Esophagus muscularis mucosa (tissue), 4 donors: ENCODE data around the gene SERTM1. TPM values are rescaled to one million over a fixed set of nuclear protein-coding genes. Genes with fewer than 3 reads are reported as not detected.

ENCODE experiments used
- DNase-seq: peaks from one replicate; pipeline ENCODE4 v3.0.0-alpha.2; 2017; ENCODE audit errors: extremely low spot score
- H3K27ac ChIP-seq, 4 donors: fragments of 200-600 bp; sonication (generic); replicated peaks in 1 of 4; 1 replicate in 3 of 4; 2 replicates in 1 of 4; pipeline ENCODE4 v1.5.1; 2016 to 2019; ENCODE audit warnings: mild to moderate bottlenecking in 1 of 4
- H3K27me3 ChIP-seq, 4 donors: fragments of 200-600 bp; sonication (generic); one replicate each; pipeline versions ENCODE4 v1.5.1 to v1.6.0; 2016 to 2019
- H3K36me3 ChIP-seq, 4 donors: fragments of 200-600 bp; sonication (generic); one replicate each; pipeline ENCODE4 v1.5.1; 2016 to 2019
- H3K4me1 ChIP-seq, 4 donors: fragments of 200-600 bp; sonication (generic); one replicate each; pipeline ENCODE4 v1.5.1; 2016 to 2019
- H3K4me3 ChIP-seq, 4 donors: fragments of 200-600 bp; sonication (generic); 1 replicate in 2 of 4; 2 replicates in 2 of 4; pipeline ENCODE4 v1.5.1; 2016 to 2019; ENCODE audit warnings: mild to moderate bottlenecking in 4 of 4, moderate library complexity in 1 of 4
- H3K9me3 ChIP-seq, 4 donors: fragments of 200-600 bp; sonication (generic); 1 replicate in 3 of 4; 2 replicates in 1 of 4; pipeline ENCODE4 v1.5.1; 2016 to 2019
- EP300 ChIP-seq: sonication (generic); formaldehyde crosslinking; IDR thresholded peaks from one replicate; pipeline ENCODE4 v1.6.1; 2017; ENCODE audit warnings: antibody characterized with exemption
- POLR2A ChIP-seq: fragments of 450-650 bp; IDR thresholded peaks from one replicate; pipeline ENCODE4 v1.6.1; 2017; ENCODE audit warnings: antibody characterized with exemption, moderate library complexity, mild to moderate bottlenecking, low read depth
- POLR2AphosphoS5 ChIP-seq, 2 donors: sonication (generic); formaldehyde crosslinking; IDR thresholded peaks; one replicate each; pipeline ENCODE4 v1.6.1; 2017; ENCODE audit warnings: antibody characterized with exemption in 2 of 2
- WGBS: methylation state at CpG from one replicate; pipeline ENCODE4 v1.1.5; 2018; 5-methylcytosine and 5-hydroxymethylcytosine counted together
- intact Hi-C: fragments of 100-400 bp; cut with DNase I; formaldehyde crosslinking; loops from one replicate; pipeline ENCODE4 v1.15.1; 2023
- total RNA-seq, 4 donors: library from RNA; depleted of rRNA; stranded (reverse); fragments of >200 nt; gene quantifications; one replicate each; pipeline versions ENCODE4 v1.1.0 to v1.2.1, GENCODE V29; 2016
- TF ChIP-seq, protein P1 (sequence below), 3 experiments: fragments of 200-600 bp in 2 of 3; fragments of 450-650 bp in 1 of 3; sonication (generic) in 2 of 3; IDR thresholded peaks; one replicate each; pipeline ENCODE4 v1.5.1; 2017 to 2019; ENCODE audit warnings: antibody characterized with exemption in 3 of 3, mild to moderate bottlenecking in 2 of 3, moderate library complexity in 1 of 3

Gene SERTM1
- total RNA-seq, 4 donors from 2014 or later: under 0.01 to 0.33 (median 0.13) TPM; not detected in 1

- H3K4me3 ChIP-seq: no peak overlapping the region
- no peaks in the 10 kb centered on the region for H3K27me3 ChIP-seq
- no peak for DNase-seq
- TF ChIP-seq POLR2A: no peak
- no peak for TF ChIP-seq EP300
- intact Hi-C loops: no loop called here
- no peaks in the 10 kb centered on the region for H3K9me3 ChIP-seq
- WGBS: 10% methylated on average over 2 of the region's 2 CpGs
- H3K4me1 ChIP-seq: no peaks in the 10 kb centered on the region
- H3K27ac ChIP-seq: no peak overlapping the region
- no peaks in the 10 kb centered on the region for H3K36me3 ChIP-seq
Observed at GRCh38 chr13:36713887-36714286, 40.1 kb downstream of the SERTM1 start.

DNA sequence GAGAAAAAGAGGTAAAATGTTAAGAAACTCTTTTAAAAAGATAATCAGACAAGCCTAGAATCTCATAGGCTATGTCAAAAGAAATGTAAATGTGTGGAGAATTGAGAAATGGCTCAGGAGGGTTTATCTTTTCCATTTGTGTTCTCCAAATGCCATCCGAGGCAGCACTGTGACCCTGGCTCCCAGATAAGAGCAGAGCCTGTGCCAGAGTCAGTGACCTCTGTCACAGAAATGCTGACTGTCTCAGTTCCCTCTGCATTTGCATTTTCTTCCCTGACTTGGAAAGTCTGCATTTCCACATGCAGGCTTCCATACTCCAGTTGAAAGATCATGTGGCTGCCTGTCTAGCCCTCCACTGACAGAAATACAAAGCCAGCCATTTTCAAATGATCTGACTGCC lies 42.0 kb downstream of the SERTM1 start:
- no peaks in the 10 kb centered on the region for H3K4me1 ChIP-seq
- no peak for DNase-seq
- H3K36me3 ChIP-seq: no peaks in the 10 kb centered on the region
- H3K9me3 ChIP-seq: no peaks in the 10 kb centered on the region
- H3K27ac ChIP-seq: no peak overlapping the region
- H3K27me3 ChIP-seq: no peaks in the 10 kb centered on the region
- TF ChIP-seq EP300: no peak
- no peak for TF ChIP-seq POLR2AphosphoS5 (IDR thresholded peaks at IDR 0.05)
- TF ChIP-seq POLR2A: no peak
- TF ChIP-seq, protein P1, sequence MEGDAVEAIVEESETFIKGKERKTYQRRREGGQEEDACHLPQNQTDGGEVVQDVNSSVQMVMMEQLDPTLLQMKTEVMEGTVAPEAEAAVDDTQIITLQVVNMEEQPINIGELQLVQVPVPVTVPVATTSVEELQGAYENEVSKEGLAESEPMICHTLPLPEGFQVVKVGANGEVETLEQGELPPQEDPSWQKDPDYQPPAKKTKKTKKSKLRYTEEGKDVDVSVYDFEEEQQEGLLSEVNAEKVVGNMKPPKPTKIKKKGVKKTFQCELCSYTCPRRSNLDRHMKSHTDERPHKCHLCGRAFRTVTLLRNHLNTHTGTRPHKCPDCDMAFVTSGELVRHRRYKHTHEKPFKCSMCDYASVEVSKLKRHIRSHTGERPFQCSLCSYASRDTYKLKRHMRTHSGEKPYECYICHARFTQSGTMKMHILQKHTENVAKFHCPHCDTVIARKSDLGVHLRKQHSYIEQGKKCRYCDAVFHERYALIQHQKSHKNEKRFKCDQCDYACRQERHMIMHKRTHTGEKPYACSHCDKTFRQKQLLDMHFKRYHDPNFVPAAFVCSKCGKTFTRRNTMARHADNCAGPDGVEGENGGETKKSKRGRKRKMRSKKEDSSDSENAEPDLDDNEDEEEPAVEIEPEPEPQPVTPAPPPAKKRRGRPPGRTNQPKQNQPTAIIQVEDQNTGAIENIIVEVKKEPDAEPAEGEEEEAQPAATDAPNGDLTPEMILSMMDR (IDR thresholded peaks at IDR 0.05): no peak
- 58% methylated on average over 1 of the region's 1 CpG for WGBS
- intact Hi-C loops: no loop called here
- H3K4me3 ChIP-seq: no peak overlapping the region

DNA sequence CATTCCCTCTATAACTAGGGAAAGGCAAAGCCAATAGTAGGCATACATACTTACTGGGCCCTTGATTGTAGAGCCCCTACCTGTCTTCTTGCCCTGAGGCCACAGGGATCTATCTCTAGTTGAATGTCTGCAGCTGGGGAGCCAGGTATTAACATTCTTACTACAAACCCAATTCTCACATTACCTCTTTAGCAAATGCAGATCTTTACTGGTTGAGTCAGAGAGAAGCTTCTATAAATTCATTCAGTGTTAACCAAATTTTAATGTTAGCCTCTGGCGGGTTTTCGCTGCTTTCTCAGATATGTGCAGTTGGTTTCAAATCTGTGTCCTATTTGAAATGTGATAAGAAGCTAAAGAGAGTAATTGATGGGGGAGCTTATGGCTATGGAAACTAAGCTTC lies 43.2 kb downstream of the SERTM1 start:
- no peaks in the 10 kb centered on the region for H3K9me3 ChIP-seq
- no peak overlapping the region for H3K27ac ChIP-seq
- intact Hi-C loops: no loop called here
- H3K4me1 ChIP-seq: no peaks in the 10 kb centered on the region
- H3K36me3 ChIP-seq: no peaks in the 10 kb centered on the region
- no peaks in the 10 kb centered on the region for H3K27me3 ChIP-seq
- H3K4me3 ChIP-seq: no peak overlapping the region
- DNase-seq: no peak
- WGBS: 92% methylated on average over 2 of the region's 2 CpGs
- TF ChIP-seq, protein P1 (IDR thresholded peaks at IDR 0.05): no peak
- TF ChIP-seq POLR2AphosphoS5 (IDR thresholded peaks at IDR 0.05) (no peak), POLR2A (no peak), EP300 (no peak)

- TF ChIP-seq, protein P1 (IDR thresholded peaks at IDR 0.05): no peak
- no peak for TF ChIP-seq POLR2AphosphoS5 (IDR thresholded peaks at IDR 0.05)
- no peak for TF ChIP-seq POLR2A
- TF ChIP-seq EP300: no peak
- Histone ChIP-seq H3K36me3 (no peaks in the 10 kb centered on the region), H3K27me3 (no peaks in the 10 kb centered on the region), H3K4me3 (no peak overlapping the region), H3K27ac (no peak overlapping the region), H3K4me1 (no peaks in the 10 kb centered on the region), H3K9me3 (no peaks in the 10 kb centered on the region)
- WGBS: 85% methylated on average over 3 of the region's 3 CpGs
- intact Hi-C loops: no loop called here
- no peak for DNase-seq
Observed at GRCh38 chr13:36717966-36718545, 44.2 kb downstream of the SERTM1 start.

DNA sequence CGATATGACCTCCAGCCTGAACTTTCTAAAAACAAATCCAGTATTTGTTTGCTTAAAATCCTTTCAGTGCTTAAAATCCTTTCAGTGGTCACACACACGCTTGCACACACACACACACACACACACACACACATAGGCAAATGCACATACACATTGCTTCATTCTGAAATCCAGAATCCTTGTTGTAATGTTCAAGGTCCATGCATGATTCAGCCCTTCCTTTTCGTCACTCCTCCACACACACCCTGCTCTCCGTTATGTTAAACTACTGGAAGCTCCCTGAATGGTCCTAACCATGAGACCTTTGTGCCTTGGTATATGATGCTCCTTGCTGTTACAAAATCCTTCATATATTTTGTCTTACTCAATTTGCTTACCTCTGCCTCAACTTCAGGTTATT lies 44.9 kb downstream of the SERTM1 start:
- H3K4me1 ChIP-seq: no peaks in the 10 kb centered on the region
- WGBS: 87% methylated on average over 4 of the region's 4 CpGs
- intact Hi-C loops: no loop called here
- H3K4me3 ChIP-seq: no peak overlapping the region
- TF ChIP-seq, protein P1 (IDR thresholded peaks at IDR 0.05): no peak
- TF ChIP-seq EP300 (no peak), POLR2AphosphoS5 (IDR thresholded peaks at IDR 0.05) (no peak), POLR2A (no peak)
- no peaks in the 10 kb centered on the region for H3K9me3 ChIP-seq
- H3K36me3 ChIP-seq: no peaks in the 10 kb centered on the region
- no peak for DNase-seq
- no peak overlapping the region for H3K27ac ChIP-seq
- no peaks in the 10 kb centered on the region for H3K27me3 ChIP-seq
